CD4-positive, alpha-beta T cell treated with Interleukin-10 for 1 hour (primary cell): ENCODE results near the gene AKNA.

Source experiments
- DNase-seq: peaks from one replicate; pipeline ENCODE4 v3.0.0-alpha.2; 2020

AKNA gene

GRCh38 chr9:114316605-114317230 lies 71.1 kb downstream of the AKNA start:
- no peak for DNase-seq

GRCh38 chr9:114315723-114316363 lies 71.9 kb downstream of the AKNA start:
- no peak for DNase-seq

- DNase-seq = no peak
Measured at GRCh38 chr9:114314881-114315722, 72.7 kb downstream of the AKNA start.

GRCh38 chr9:114314256-114314867 lies 73.4 kb downstream of the AKNA start:
- no peak for DNase-seq

GRCh38 chr9:114313186-114313585 lies 74.6 kb downstream of the AKNA start:
- DNase-seq = no peak

- DNase-seq = no peak
Measured at GRCh38 chr9:114312513-114312875, 75.3 kb downstream of the AKNA start.

GRCh38 chr9:114311571-114312512 lies 75.9 kb downstream of the AKNA start:
- DNase-seq = no peak

GRCh38 chr9:114310471-114311450 lies 77.0 kb downstream of the AKNA start:
- no peak for DNase-seq

- no peak for DNase-seq
Measured at GRCh38 chr9:114309096-114309495, 78.7 kb downstream of the AKNA start.

GRCh38 chr9:114308361-114308950 lies 79.3 kb downstream of the AKNA start:
- no peak for DNase-seq

GRCh38 chr9:114307899-114308267 lies 79.9 kb downstream of the AKNA start:
- no peak for DNase-seq

- DNase-seq = no peak
Measured at GRCh38 chr9:114304416-114305188, 83.2 kb downstream of the AKNA start.

GRCh38 chr9:114303977-114304376 lies 83.8 kb downstream of the AKNA start:
- no peak for DNase-seq

GRCh38 chr9:114303571-114303970 lies 84.2 kb downstream of the AKNA start:
- DNase-seq = no peak

GRCh38 chr9:114302727-114303126 lies 85.1 kb downstream of the AKNA start:
- no peak for DNase-seq

- DNase-seq = no peak
Measured at GRCh38 chr9:114301798-114302565, 85.8 kb downstream of the AKNA start.

GRCh38 chr9:114300846-114301797 lies 86.7 kb downstream of the AKNA start:
- no peak for DNase-seq
